Measurements from ENCODE around the gene TP53TG3. TPM values are rescaled to one million over a fixed set of nuclear protein-coding genes. Genes with fewer than 3 reads are reported as not detected.
"Not testable (repeated sequence)": the region's sequence is repeated elsewhere in the genome, so short reads cannot be mapped to it uniquely, and the experiment has no call there.

Gene TP53TG3
- polyA plus RNA-seq, result not detected in 3 replicates
- polyA plus RNA-seq (2011; ENCODE audit: low read depth), result not detected
- not detected in 2 replicates for polyA plus RNA-seq (2011; cell fraction: cytosol; rRNA removed)
- polyA plus RNA-seq (2011; cell fraction: nucleus; rRNA removed), result not detected in 2 replicates
- polyA plus RNA-seq (2012; ENCODE audit: low replicate concordance), result not detected in 2 replicates
- not detected in 3 replicates for polyA minus RNA-seq
- polyA minus RNA-seq (2011; cell fraction: cytosol; rRNA and poly(A)+ RNA removed), result not detected
- polyA minus RNA-seq (2011; cell fraction: nucleus; rRNA and poly(A)+ RNA removed), result not detected in 2 replicates

GRCh38 chr16:32676065-32676464 lies at the start of gene TP53TG3:
TSS of gene TP53TG3 (minus strand) at chr16:32676165. CDS start at chr16:32676097, 68 bp downstream.
- H3K27ac ChIP-seq (ENCODE audit: control insufficient read depth, insufficient read depth, low read length); H3K4me1 ChIP-seq (ENCODE audit: control insufficient read depth, extremely low read depth, insufficient read depth, low read length); H3K27me3 ChIP-seq (ENCODE audit: control insufficient read depth, extremely low read depth, insufficient read depth, low read length); H3K9ac ChIP-seq (ENCODE audit: control insufficient read depth, extremely low read depth, insufficient read depth, low read length); H3K36me3 ChIP-seq (ENCODE audit: control insufficient read depth in 2 of 2, extremely low read depth in 1 of 2, insufficient read depth in 2 of 2, low read length in 2 of 2); H3K4me2 ChIP-seq (ENCODE audit: control insufficient read depth, extremely low read depth, insufficient read depth, low read depth, low read length); H2AFZ ChIP-seq (ENCODE audit: control insufficient read depth, low read length); H4K20me1 ChIP-seq (ENCODE audit: control insufficient read depth, extremely low read depth, insufficient read depth, low read length); H3K9me3 ChIP-seq (ENCODE audit: control insufficient read depth, low read depth, low read length); H3K4me3 ChIP-seq (ENCODE audit: control insufficient read depth in 2 of 3, extremely low read depth in 1 of 3, insufficient read depth in 2 of 3, low read depth in 1 of 3, low read length in 3 of 3); dilution Hi-C loops (cut with MboI; ENCODE audit: extremely low pct_ligation_motif_present, low sequenced_read_pairs); H3K9me1 ChIP-seq (ENCODE audit: control insufficient read depth, extremely low read depth, insufficient read depth, low read length); FAIRE-seq; DNase-seq (ENCODE audit: low read depth, low spot score); H3K79me2 ChIP-seq (ENCODE audit: control insufficient read depth, insufficient read depth, low read length): not testable (repeated sequence)

GRCh38 chr16:32650876-32651275 lies 25.1 kb downstream of the TP53TG3 start:
- H3K9me3 ChIP-seq (ENCODE audit: control insufficient read depth, low read depth, low read length); H3K27ac ChIP-seq (ENCODE audit: control insufficient read depth, insufficient read depth, low read length); H3K79me2 ChIP-seq (ENCODE audit: control insufficient read depth, insufficient read depth, low read length); H3K27me3 ChIP-seq (ENCODE audit: control insufficient read depth, extremely low read depth, insufficient read depth, low read length); H3K4me1 ChIP-seq (ENCODE audit: control insufficient read depth, extremely low read depth, insufficient read depth, low read length); H3K9ac ChIP-seq (ENCODE audit: control insufficient read depth, extremely low read depth, insufficient read depth, low read length); DNase-seq (ENCODE audit: low read depth, low spot score); H4K20me1 ChIP-seq (ENCODE audit: control insufficient read depth, extremely low read depth, insufficient read depth, low read length); H3K4me3 ChIP-seq (ENCODE audit: control insufficient read depth in 2 of 3, extremely low read depth in 1 of 3, insufficient read depth in 2 of 3, low read depth in 1 of 3, low read length in 3 of 3); H3K9me1 ChIP-seq (ENCODE audit: control insufficient read depth, extremely low read depth, insufficient read depth, low read length); H3K4me2 ChIP-seq (ENCODE audit: control insufficient read depth, extremely low read depth, insufficient read depth, low read depth, low read length); H2AFZ ChIP-seq (ENCODE audit: control insufficient read depth, low read length); dilution Hi-C loops (cut with MboI; ENCODE audit: extremely low pct_ligation_motif_present, low sequenced_read_pairs); FAIRE-seq; H3K36me3 ChIP-seq (ENCODE audit: control insufficient read depth in 2 of 2, extremely low read depth in 1 of 2, insufficient read depth in 2 of 2, low read length in 2 of 2): not testable (repeated sequence)

GRCh38 chr16:32647562-32647961 lies 28.4 kb downstream of the TP53TG3 start:
- H3K9ac ChIP-seq (ENCODE audit: control insufficient read depth, extremely low read depth, insufficient read depth, low read length); DNase-seq (ENCODE audit: low read depth, low spot score); H3K4me2 ChIP-seq (ENCODE audit: control insufficient read depth, extremely low read depth, insufficient read depth, low read depth, low read length); H3K4me3 ChIP-seq (ENCODE audit: control insufficient read depth in 2 of 3, extremely low read depth in 1 of 3, insufficient read depth in 2 of 3, low read depth in 1 of 3, low read length in 3 of 3); H4K20me1 ChIP-seq (ENCODE audit: control insufficient read depth, extremely low read depth, insufficient read depth, low read length); H3K9me1 ChIP-seq (ENCODE audit: control insufficient read depth, extremely low read depth, insufficient read depth, low read length); dilution Hi-C loops (cut with MboI; ENCODE audit: extremely low pct_ligation_motif_present, low sequenced_read_pairs); H2AFZ ChIP-seq (ENCODE audit: control insufficient read depth, low read length); FAIRE-seq; H3K27me3 ChIP-seq (ENCODE audit: control insufficient read depth, extremely low read depth, insufficient read depth, low read length); H3K4me1 ChIP-seq (ENCODE audit: control insufficient read depth, extremely low read depth, insufficient read depth, low read length); H3K36me3 ChIP-seq (ENCODE audit: control insufficient read depth in 2 of 2, extremely low read depth in 1 of 2, insufficient read depth in 2 of 2, low read length in 2 of 2); H3K27ac ChIP-seq (ENCODE audit: control insufficient read depth, insufficient read depth, low read length); H3K79me2 ChIP-seq (ENCODE audit: control insufficient read depth, insufficient read depth, low read length); H3K9me3 ChIP-seq (ENCODE audit: control insufficient read depth, low read depth, low read length): not testable (repeated sequence)

- not testable (repeated sequence) for H3K27ac ChIP-seq (ENCODE audit: control insufficient read depth, insufficient read depth, low read length)
These were observed 29.2 kb downstream of the TP53TG3 start for GRCh38 chr16:32646780-32647179.

GRCh38 chr16:32646177-32646576 lies 29.8 kb downstream of the TP53TG3 start:
- dilution Hi-C loops (cut with MboI; ENCODE audit: extremely low pct_ligation_motif_present, low sequenced_read_pairs); H4K20me1 ChIP-seq (ENCODE audit: control insufficient read depth, extremely low read depth, insufficient read depth, low read length); H3K27me3 ChIP-seq (ENCODE audit: control insufficient read depth, extremely low read depth, insufficient read depth, low read length); H3K4me2 ChIP-seq (ENCODE audit: control insufficient read depth, extremely low read depth, insufficient read depth, low read depth, low read length); H3K79me2 ChIP-seq (ENCODE audit: control insufficient read depth, insufficient read depth, low read length); H3K36me3 ChIP-seq (ENCODE audit: control insufficient read depth in 2 of 2, extremely low read depth in 1 of 2, insufficient read depth in 2 of 2, low read length in 2 of 2); H3K9ac ChIP-seq (ENCODE audit: control insufficient read depth, extremely low read depth, insufficient read depth, low read length); FAIRE-seq; H3K9me1 ChIP-seq (ENCODE audit: control insufficient read depth, extremely low read depth, insufficient read depth, low read length); H2AFZ ChIP-seq (ENCODE audit: control insufficient read depth, low read length); H3K9me3 ChIP-seq (ENCODE audit: control insufficient read depth, low read depth, low read length); DNase-seq (ENCODE audit: low read depth, low spot score); H3K27ac ChIP-seq (ENCODE audit: control insufficient read depth, insufficient read depth, low read length); H3K4me3 ChIP-seq (ENCODE audit: control insufficient read depth in 2 of 3, extremely low read depth in 1 of 3, insufficient read depth in 2 of 3, low read depth in 1 of 3, low read length in 3 of 3); H3K4me1 ChIP-seq (ENCODE audit: control insufficient read depth, extremely low read depth, insufficient read depth, low read length): not testable (repeated sequence)

More at GRCh38 chr16:32646780-32647179, 29.2 kb downstream of the TP53TG3 start:
- H3K36me3 ChIP-seq (ENCODE audit: control insufficient read depth in 2 of 2, extremely low read depth in 1 of 2, insufficient read depth in 2 of 2, low read length in 2 of 2); H3K4me3 ChIP-seq (ENCODE audit: control insufficient read depth in 2 of 3, extremely low read depth in 1 of 3, insufficient read depth in 2 of 3, low read depth in 1 of 3, low read length in 3 of 3); H2AFZ ChIP-seq (ENCODE audit: control insufficient read depth, low read length); H3K9ac ChIP-seq (ENCODE audit: control insufficient read depth, extremely low read depth, insufficient read depth, low read length); H3K79me2 ChIP-seq (ENCODE audit: control insufficient read depth, insufficient read depth, low read length); DNase-seq (ENCODE audit: low read depth, low spot score); H3K27me3 ChIP-seq (ENCODE audit: control insufficient read depth, extremely low read depth, insufficient read depth, low read length); FAIRE-seq; dilution Hi-C loops (cut with MboI; ENCODE audit: extremely low pct_ligation_motif_present, low sequenced_read_pairs); H4K20me1 ChIP-seq (ENCODE audit: control insufficient read depth, extremely low read depth, insufficient read depth, low read length); H3K9me3 ChIP-seq (ENCODE audit: control insufficient read depth, low read depth, low read length); H3K4me1 ChIP-seq (ENCODE audit: control insufficient read depth, extremely low read depth, insufficient read depth, low read length); H3K9me1 ChIP-seq (ENCODE audit: control insufficient read depth, extremely low read depth, insufficient read depth, low read length); H3K4me2 ChIP-seq (ENCODE audit: control insufficient read depth, extremely low read depth, insufficient read depth, low read depth, low read length): not testable (repeated sequence)
